Activated T-helper 2 cell treated with anti-CD3 and anti-CD28 coated beads, Interferon-gamma antibody, Interleukin-2, Interleukin-4, amounts not matched to agents 10 μg/mL and 5 μg/mL and 100 μg/mL, durations not matched to agents 14 hours and 24 hours and 36 hours (primary cell): Measurements from ENCODE around the gene KDM4E. TPM values are rescaled to one million over a fixed set of nuclear protein-coding genes. Genes with fewer than 3 reads are reported as not detected.

Source experiments
- total RNA-seq: library from RNA; stranded (reverse); gene quantifications from 2 replicates; pipeline ENCODE4 v1.2.3, GENCODE V29; 2022

KDM4E gene
- total RNA-seq, 1 donor from 2014 or later = not detected

Other genes starting within 250 kb of the KDM4E start
- gene CWC15, start 51.7 kb upstream of the KDM4E start, total RNA-seq = 86.1 and 94.4 TPM in 2 replicates
- 0.48 and 0.84 TPM in 2 replicates for gene KDM4D, start 51.5 kb upstream of the KDM4E start, total RNA-seq
- gene KDM4F, start 24.2 kb downstream of the KDM4E start, total RNA-seq = not detected in 2 replicates
- gene SRSF8, start 41.7 kb downstream of the KDM4E start, total RNA-seq = 43.5 and 50.3 TPM in 2 replicates
- 33.7 and 34.9 TPM in 2 replicates for gene ENDOD1, start 64.6 kb downstream of the KDM4E start, total RNA-seq
- gene SESN3, start 205.9 kb downstream of the KDM4E start, total RNA-seq = 73.2 and 74.9 TPM in 2 replicates